HFFc6 (cell line): ENCODE measurements around the gene TMEM255B. TPM values are rescaled to one million over a fixed set of nuclear protein-coding genes. Genes with fewer than 3 reads are reported as not detected.

ENCODE experiments used
- DNase-seq: peaks from one replicate; pipeline ENCODE4 v3.0.0-alpha.2; 2018
- H3K27ac Mint-ChIP-seq: 2 replicates; pipeline ENCODE4 v1.8.0; 2020; ENCODE audit warnings: mild to moderate bottlenecking, mixed read lengths
- H3K27me3 Mint-ChIP-seq: 2 replicates; pipeline ENCODE4 v1.8.0; 2021; ENCODE audit warnings: mild to moderate bottlenecking, moderate library complexity, mixed read lengths; ENCODE audit not compliant: insufficient read depth
- H3K36me3 Mint-ChIP-seq: 2 replicates; pipeline ENCODE4 v1.8.0; 2021; ENCODE audit warnings: low read depth, mixed read lengths
- H3K4me1 Mint-ChIP-seq: 2 replicates; pipeline ENCODE4 v1.8.0; 2020; ENCODE audit warnings: low read depth, mixed read lengths
- H3K4me3 Mint-ChIP-seq: 2 replicates; pipeline ENCODE4 v1.8.0; 2020; ENCODE audit warnings: mild to moderate bottlenecking, moderate library complexity, mixed read lengths
- H3K9me3 Mint-ChIP-seq: 2 replicates; pipeline ENCODE4 v1.8.0; 2020; ENCODE audit warnings: mild to moderate bottlenecking, mixed read lengths
- CTCF ChIP-seq: fragments of 200-600 bp; sonication (generic); IDR thresholded peaks from 2 replicates; pipeline ENCODE4 v1.5.0; 2021; ENCODE audit warnings: antibody characterized with exemption, mild to moderate bottlenecking
- total RNA-seq, 6 experiments: library from RNA; stranded (reverse); fragmentation: NEBNext Ultra II Directional; extraction: Animal tissue kit (Norgen Biotek cat#: 25700); gene quantifications; 2 replicates in 1 of 6; 3 replicates in 5 of 6; pipeline ENCODE4 v1.2.3, GENCODE V29; 2021

Gene TMEM255B
- total RNA-seq, 6 experiments from 2014 or later = 8.2 to 10.3 (median 9.1) TPM

GRCh38 chr13:113754242-113754641, 4.8 kb upstream of the TMEM255B start:
- Mint-ChIP-seq H3K27me3 (peaks cover 7% of the 10 kb centered on the region), H3K27ac (no peak overlapping the region), H3K9me3 (peaks cover 22% of the 10 kb centered on the region), H3K36me3 (peaks cover 15% of the 10 kb centered on the region), H3K4me1 (peaks cover 8% of the 10 kb centered on the region), H3K4me3 (no peak overlapping the region)
- TF ChIP-seq CTCF = no peak
- DNase-seq = no peak

- Mint-ChIP-seq H3K9me3 (peaks cover 22% of the 10 kb centered on the region), H3K36me3 (peaks cover 15% of the 10 kb centered on the region), H3K27me3 (peaks cover 7% of the 10 kb centered on the region), H3K4me1 (peaks cover 12% of the 10 kb centered on the region), H3K4me3 (no peak overlapping the region), H3K27ac (no peak overlapping the region)
- TF ChIP-seq CTCF = no peak
- DNase-seq = no peak
Measured at GRCh38 chr13:113754691-113755090, 4.3 kb upstream of the TMEM255B start.

GRCh38 chr13:113756441-113757097, 2.5 kb upstream of the TMEM255B start:
- no peak overlapping the region for H3K27ac Mint-ChIP-seq
- H3K4me1 Mint-ChIP-seq = peaks cover 22% of the 10 kb centered on the region
- no peak for TF ChIP-seq CTCF
- no peak for DNase-seq
- peaks cover 13% of the 10 kb centered on the region for H3K27me3 Mint-ChIP-seq
- peaks cover 9% of the 10 kb centered on the region for H3K9me3 Mint-ChIP-seq
- H3K4me3 Mint-ChIP-seq = no peak overlapping the region
- peaks cover 8% of the 10 kb centered on the region; the same call in 1 of the 2 replicates for H3K36me3 Mint-ChIP-seq

- no peak for DNase-seq
- Mint-ChIP-seq H3K36me3 (no peaks in the 10 kb centered on the region), H3K9me3 (no peaks in the 10 kb centered on the region), H3K27me3 (peaks cover 9% of the 10 kb centered on the region), H3K4me1 (peaks cover 33% of the 10 kb centered on the region), H3K4me3 (peak overlapping the region; percentile 96), H3K27ac (peak overlapping the region; percentile 34)
- no peak for TF ChIP-seq CTCF
Measured at GRCh38 chr13:113759525-113760137, 605 bp downstream of the TMEM255B start.

- Mint-ChIP-seq H3K4me3 (no peak overlapping the region), H3K9me3 (no peaks in the 10 kb centered on the region), H3K27ac (no peak overlapping the region), H3K36me3 (no peaks in the 10 kb centered on the region), H3K27me3 (peaks cover 12% of the 10 kb centered on the region), H3K4me1 (peaks cover 44% of the 10 kb centered on the region)
- DNase-seq = no peak
- TF ChIP-seq CTCF = no peak
Measured at GRCh38 chr13:113761136-113761535, 2.1 kb downstream of the TMEM255B start.
